Measurements from ENCODE around the gene FITM1.

FITM1 gene, protein sequence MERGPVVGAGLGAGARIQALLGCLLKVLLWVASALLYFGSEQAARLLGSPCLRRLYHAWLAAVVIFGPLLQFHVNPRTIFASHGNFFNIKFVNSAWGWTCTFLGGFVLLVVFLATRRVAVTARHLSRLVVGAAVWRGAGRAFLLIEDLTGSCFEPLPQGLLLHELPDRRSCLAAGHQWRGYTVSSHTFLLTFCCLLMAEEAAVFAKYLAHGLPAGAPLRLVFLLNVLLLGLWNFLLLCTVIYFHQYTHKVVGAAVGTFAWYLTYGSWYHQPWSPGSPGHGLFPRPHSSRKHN

DNA sequence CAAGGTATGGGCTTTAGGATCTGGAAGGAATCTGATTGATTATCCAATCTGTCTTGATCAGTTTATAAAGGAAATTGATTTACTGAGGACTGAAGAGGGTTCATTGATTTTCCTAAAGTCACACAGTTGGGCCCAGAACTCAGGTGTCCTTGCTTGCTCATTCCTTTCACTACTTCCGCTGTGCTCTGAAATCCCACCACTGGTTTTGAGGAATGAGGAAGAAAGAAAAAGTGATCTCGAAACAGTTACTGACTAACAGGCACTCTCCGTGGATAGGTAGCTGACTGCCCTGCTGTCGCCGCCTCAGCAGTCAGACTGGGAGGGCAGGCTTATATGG, at the start of gene FITM1:
Gene FITM1 (plus strand): TSS at position 280 of the 337 bp plus-strand sequence. CDS start 905 bp downstream, outside the sequence.
- no peak for DNase-seq

GRCh38 chr14:24080888-24081738, 49.3 kb upstream of the FITM1 start:
- DNase-seq = peak; percentile 67

- no peak for DNase-seq
Measured at GRCh38 chr14:24081739-24082211, 48.7 kb upstream of the FITM1 start.

- no peak for DNase-seq
Measured at GRCh38 chr14:24082411-24083080, 47.9 kb upstream of the FITM1 start.

DNA sequence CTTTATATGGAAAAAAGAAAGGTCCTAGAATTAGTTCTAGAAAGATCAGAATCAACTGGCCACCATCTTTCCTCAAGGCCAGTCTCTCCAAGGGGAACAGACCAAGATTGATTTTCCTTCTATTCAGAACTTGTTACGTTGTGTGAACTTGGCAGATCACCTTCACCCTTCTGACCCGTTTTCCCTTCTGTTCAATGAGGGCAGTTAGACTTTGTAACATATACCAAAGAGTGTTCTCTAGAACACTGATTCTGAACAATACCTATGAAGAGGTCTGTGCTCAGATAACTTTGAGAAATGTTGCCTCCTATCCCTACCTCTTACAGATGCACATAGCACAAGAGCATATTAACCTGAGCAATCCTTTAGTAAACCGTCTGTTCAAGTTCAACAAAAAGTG, 47.0 kb upstream of the FITM1 start:
- no peak for DNase-seq

DNA sequence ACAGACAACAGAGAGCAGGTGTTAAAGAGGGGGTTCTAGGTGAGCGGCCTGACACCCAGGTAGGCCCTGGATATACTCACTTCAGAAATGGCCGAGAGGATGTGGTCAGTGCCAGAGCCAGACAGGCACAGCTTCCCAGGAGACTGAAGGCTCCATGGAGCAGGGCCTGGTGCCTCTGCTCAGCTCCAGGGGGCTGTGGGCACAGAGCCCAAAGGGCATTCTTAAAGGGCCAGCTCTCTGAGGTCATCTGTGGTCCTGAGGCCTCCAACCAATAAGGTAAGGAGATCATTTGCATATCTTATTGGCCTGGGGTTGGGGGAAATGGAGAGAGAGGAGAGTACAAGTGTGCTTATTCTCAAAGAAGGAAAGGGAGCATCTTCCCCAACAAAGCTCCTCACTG, 46.0 kb upstream of the FITM1 start:
- no peak for DNase-seq

DNA sequence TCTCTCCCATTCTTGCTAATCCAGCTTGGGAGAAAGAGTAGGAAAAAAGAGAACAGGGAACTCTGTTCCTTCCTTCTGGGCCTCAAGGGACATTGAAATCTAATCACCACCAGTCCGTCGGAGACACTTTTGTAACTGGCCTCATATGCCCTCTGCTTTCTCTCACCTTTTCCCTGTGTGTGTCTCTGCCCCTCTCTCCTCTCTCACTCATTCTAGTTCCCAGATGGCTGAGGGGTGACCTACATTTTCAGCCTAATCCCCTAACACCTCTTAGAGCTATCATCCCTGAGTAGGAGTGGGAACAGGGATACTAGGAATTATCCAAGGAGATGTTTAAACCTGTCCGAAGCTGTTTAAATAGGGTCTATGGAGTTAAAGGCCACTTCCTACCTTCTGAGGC, 45.2 kb upstream of the FITM1 start:
- no peak for DNase-seq

DNA sequence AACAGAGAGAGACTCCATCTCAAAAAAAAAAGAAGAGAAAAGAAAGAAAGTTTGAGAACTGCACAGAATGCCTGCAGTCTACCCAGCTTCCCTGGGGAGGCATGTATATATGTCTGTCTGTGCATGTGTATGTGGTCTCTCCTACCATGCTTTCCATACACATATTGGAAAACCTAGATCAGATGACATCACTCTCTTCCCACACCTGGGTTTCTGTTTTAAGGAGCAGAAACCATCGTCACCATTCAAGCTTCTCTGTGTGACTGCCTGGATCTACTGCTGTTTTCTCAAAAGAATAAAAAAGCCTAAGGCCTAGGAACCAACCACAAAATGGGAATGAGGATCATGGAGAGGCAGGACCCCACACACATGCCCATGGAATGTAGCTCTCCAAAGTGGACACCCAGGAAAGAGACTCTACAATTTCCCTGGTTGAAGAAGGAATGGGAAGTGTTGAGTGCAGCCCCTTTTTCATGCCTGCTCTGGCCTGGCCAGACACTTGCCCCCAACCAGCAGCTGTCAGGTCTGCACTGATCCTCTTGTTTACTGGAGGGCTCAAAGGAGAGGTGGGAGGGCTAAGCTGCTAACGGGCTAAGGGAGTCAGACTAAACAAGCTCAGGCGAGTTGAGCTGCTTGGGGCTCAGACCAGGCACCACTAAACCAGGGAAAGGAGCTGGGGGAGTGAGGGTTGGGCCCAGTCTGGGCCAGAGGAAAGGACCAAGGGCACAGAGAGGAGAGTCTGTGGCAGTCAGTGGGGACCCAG, 44.1 kb upstream of the FITM1 start:
- DNase-seq = no peak

- DNase-seq = no peak
Measured at GRCh38 chr14:24087004-24087403, 43.5 kb upstream of the FITM1 start.

DNA sequence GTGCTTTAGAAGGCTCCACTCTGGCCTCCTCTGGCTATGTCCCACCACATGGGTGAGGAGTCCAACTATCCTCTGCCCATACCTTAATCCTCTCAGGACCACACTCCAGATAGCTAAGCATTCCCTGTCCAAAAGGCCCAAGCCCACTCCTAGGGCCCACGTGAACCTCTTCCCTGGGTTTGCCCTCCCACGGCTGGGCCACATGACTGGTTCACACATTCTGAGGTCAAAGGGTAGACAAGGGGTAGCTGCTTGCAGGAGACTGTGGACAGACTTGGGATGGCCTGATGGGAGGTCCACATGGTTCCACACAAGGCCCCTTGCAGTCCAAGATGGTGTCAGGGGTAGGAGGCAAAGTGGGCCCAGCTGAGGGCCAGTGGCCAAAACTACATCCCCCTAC, 42.4 kb upstream of the FITM1 start:
- DNase-seq = no peak

GRCh38 chr14:24089890-24090289, 40.6 kb upstream of the FITM1 start:
- no peak for DNase-seq

DNA sequence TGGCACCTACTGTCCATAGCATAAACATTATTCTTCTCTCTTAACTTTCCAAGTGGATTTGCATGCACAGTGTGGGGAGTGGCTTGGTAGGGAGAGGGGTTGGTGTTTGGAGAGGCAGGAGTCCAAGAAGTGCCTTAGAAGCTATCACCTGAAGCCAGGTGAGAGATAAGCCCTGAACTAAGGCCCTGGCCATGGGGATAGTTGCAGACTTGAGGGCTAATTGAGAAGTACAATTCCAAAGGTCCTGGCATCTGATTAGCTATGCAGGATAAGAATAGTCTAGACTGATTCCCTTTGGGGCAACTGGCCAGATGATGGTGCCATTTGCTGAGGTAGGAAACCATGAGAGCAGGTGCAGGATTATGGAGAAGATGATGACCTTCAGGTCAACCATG, 38.4 kb upstream of the FITM1 start:
- no peak for DNase-seq

DNA sequence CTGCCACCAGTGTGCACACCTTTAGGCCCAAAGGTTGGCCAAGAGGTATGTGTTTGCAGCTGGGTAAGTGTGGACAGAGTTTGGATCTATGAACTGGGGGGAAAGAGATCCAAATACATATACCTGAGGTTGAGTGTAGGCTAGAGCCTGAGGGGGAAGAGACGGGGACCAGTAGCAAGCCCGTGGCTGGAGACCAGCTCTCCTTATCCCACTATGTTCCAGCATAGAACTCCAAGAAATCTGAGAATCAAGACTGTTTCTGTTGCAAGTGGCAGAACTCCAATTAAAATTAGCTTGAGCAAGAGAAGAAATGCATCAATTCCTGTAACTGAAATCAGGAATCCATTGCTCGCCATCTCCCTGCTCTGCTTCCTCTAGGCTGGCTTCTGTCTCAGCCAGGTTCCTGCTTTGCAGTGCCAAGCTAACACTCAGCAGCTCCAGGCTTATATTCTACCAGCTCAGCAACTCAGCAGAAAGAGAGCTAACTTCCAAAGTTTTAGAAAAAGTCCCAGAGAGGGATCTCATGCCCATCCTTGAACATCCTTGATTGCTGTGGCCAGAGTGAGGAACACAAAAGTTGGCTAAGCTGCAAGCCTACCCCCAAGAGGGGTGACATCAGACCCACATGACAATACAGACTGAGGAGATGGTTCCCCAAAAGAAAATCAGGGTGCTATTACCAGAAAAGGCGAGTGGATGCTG, 37.8 kb upstream of the FITM1 start:
- DNase-seq = no peak

DNA sequence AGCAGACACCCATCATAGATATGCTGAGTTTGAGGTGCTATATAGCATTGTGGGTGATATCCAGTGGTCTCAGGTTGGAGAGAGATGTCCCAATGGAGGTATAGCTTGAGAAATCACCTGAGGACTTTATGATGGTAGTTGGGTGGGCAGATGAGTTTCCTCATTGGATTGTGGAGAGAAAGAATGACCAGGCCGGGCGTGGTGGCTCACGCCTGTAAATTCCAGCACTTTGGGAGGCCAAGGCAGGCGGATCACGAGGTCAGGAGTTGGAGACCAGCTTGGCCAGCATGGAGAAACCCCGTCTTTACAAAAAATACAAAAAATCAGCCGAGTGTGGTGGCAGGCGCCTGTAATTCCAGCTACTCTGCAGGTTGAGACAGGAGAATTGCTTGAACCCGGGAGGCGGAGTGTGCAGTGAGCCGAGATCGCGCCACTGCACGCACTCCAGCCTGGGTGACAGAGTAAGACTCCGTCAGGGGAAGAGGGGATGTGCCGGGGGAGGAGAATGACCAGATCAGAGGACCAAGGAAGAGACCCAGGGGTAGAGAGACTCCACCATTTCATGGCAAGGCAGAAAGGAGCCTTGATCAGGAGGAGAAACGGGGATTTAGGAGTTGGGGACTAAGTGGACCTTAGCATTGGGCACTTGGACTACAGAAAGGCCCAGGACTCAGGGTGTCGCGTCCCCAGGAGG, 37.1 kb upstream of the FITM1 start:
- DNase-seq = no peak

DNA sequence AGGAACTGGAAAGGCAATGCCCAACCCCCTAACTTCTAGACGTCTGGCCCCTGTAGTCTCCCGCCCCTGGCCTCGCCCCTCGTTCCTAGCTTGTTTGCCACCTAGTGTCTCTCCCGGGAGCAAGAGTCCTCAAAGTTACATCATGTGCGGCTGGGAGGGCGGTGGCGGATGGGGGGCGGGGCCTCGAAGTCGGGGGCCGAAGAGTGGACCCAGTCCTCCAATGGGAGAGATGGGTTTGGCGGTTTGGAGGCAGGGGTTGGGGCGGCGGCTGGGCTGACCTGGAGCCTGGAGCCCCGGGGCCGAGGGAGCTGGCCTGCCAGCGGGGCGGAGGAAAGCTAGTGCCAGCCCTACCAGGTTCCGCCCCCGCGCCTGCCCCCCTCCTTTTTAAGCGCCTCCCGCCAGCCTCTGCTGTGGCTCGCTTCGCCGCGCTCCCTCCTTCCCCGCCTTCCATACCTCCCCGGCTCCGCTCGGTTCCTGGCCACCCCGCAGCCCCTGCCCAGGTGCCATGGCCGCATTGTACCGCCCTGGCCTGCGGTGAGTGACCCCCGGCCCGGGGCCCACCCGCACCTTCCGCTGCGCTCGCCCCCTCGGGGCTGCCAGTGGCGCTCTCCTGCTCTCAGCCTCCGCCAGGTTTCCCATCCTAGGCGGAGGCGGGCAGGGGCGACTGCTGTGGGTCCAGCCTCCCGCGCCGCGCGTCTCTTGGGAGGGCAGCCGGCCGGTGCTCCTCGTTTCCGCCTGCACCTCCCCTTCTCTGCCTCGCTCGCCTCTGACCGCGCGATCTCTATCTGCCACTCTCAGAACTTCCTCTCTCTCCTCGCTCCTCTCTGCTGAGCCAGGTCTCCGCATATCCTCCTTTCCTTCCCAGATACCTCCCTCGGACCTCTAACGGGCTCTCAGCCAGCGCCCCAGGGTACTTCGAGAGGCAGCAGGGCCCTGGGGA, 36.3 kb upstream of the FITM1 start, which contains the start of gene PCK2:
Gene PCK2 (plus strand): TSS at position 411 of the 940 bp plus-strand sequence. CDS start 95 bp downstream, at position 506.
- DNase-seq = peak; percentile 84

GRCh38 chr14:24094841-24095270, 35.6 kb upstream of the FITM1 start:
- DNase-seq = no peak

DNA sequence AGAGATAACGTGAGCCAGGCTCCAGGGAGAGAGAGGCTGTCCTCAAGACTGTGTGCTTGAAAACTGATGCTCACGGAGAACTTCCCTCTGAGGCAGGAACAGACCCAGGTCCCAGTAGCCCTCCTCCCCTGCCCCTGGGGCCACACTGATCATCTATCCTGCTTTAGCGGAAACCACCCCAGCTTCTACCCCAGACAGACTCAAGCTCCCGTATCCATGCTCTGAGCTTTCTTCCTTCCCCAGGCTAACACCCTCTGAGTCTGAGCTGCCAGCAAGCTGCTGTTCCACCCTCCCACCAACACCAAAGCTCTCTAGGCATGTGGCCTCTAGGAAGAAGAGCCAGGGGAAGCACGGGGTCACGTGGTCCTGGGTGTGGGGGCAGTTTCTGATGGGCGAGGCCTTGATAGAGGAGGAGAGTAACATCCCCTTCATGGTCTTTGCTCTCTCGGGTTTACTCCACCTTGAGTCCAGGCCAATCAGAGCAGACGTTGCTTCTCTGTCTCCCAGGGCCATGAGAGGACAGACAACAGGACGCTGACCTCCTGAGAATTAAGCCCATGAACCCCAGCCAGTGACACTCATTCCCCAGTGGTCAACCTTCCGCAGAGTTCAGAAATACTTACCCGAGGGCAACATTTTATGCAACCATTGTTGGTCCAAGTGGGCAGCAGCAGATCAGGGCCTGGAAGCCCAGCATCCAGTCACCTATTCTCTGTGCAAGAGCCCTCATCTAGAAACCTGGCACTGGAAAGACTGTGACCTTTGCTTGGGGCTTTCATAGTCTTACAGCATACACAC, 35.0 kb upstream of the FITM1 start:
- DNase-seq = peak; percentile 57

GRCh38 chr14:24096545-24097181, 33.8 kb upstream of the FITM1 start:
- no peak for DNase-seq

Measured in CD4-positive, alpha-beta T cell treated with Interferon gamma for 1 hour (primary cell).